ELR (cell line): Measurements from ENCODE around the gene GTPBP3.

Source experiments
- DNase-seq: peaks from one replicate; pipeline ENCODE4 v3.0.0-alpha.2; 2015; ENCODE audit warnings: low read depth

The GTPBP3 gene

DNA sequence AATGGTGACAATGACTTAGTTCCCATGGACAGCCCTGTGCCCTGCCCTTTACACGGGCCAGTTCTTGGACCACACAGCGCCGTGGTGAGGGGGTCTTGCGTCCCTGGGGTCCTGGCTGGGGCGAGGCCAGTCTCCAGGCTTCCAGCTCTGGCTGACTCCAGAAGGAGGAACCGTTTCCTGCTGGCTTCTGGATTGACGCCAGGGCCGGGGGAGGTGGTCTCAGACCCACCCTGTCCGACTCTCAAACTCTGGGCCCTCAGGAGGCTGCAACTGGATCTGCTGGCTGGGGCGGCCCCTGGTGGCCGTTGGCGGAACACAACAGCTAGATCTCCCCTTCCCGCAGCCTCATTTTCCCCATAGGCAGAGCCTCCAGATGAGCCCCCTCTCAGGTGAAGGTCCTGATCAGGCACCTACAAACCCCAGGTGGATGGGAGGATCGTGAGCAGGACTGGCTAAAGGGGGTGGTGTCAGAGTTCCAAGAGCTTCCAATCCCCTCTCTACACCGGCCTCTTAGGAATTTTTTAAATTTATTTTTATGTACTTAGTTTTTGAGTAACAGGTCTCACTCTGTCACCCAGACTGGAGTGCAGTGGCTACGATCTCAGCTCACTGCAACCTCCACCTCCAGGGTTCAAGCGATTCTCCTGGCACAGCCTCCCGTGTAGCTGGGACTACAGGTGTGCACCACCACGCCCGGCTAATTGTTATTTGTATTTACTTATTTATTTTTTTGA is 48.7 kb downstream of the GTPBP3 start:
- peak; percentile 64 for DNase-seq

- no peak for DNase-seq
These were observed 51.9 kb downstream of the GTPBP3 start for GRCh38 chr19:17389288-17389687.

DNA sequence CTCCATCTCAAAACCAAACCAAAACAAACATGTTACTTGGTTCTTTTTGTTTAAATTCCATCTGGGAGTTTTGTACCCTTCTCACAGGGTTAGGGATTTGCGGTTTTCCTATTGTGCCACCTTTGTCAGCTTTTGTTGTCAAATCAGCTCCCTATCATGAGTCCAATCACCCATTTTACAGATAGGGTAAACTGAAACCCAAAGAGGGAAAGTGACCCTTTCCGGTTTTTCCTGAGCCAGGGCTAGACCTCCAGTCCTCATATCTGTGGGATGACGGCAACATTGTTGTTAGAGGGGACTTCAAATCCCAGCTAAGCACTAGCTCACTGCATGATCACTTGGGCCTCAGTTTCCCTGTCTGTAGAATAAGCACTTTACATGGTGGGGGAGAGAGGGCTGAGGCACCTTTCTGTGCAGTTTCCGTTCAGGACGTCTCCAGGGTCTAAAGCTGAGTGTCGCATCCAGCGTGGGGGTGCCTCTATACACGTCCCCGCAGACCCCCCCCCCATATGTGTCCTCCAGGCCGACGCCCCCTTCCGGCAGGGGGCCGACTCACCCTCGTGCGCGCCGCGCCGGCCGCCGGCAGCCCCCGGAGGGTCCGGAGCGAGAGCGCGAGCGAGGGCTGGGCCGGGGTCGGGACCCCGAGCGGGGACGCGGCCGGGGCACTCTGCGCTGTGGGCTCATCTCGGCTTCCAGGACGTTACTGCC is 52.8 kb downstream of the GTPBP3 start:
- no peak for DNase-seq

DNA sequence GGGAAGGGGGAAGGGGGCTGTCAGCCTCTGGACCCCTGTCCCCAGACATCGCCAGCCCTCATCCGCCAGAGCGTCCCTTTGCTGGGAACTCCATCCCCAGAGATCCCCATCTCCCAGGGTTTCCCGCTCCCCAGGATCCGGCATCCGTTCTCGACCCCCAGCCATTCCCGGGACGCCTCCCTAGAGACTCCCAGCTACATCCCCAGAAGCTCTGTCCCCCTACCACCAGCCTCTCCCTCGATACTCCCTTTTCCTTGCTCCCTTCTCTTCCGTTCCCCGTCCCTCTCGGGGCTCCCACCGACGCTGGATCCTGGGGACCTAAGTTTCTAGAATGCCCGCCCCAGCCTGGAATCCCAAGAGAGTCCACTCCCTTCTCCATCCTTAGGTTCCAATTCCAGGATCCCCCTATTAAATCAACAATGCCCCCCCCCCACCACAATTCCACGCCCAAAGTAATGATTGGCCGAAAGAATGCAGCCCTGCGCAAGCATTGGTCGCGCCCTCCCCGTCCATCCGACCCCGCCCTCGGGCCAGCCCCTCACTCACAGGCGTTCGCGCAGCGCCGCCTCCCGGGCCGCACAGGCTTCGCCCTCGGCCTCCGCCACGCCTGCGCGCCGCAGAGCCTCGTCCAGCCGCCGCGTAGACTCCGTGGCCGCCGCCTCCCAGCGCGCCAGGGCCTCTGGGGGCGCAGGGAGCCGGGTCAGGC is 53.5 kb downstream of the GTPBP3 start:
- DNase-seq, result peak; percentile 94

GRCh38 chr19:17391371-17392151 is 54.2 kb downstream of the GTPBP3 start:
- DNase-seq, result no peak
